Measurements from ENCODE around the gene TTC27. TPM values are rescaled to one million over a fixed set of nuclear protein-coding genes. Genes with fewer than 3 reads are reported as not detected.
"Not testable (repeated sequence)": the region's sequence is repeated elsewhere in the genome, so short reads cannot be mapped to it uniquely, and the experiment has no call there.

TTC27 gene
- polyA plus RNA-seq, 10 donors: 12.7 to 20.4 (median 16.7) TPM

GRCh38 chr2:32754676-32755075, 126.8 kb downstream of the TTC27 start:
- DNase-seq: not testable (repeated sequence)

GRCh38 chr2:32755666-32756065, 127.8 kb downstream of the TTC27 start:
- no peak for DNase-seq

- DNase-seq: no peak
Measured at GRCh38 chr2:32756074-32756727, 128.4 kb downstream of the TTC27 start.

GRCh38 chr2:32758232-32758631, 130.4 kb downstream of the TTC27 start:
- DNase-seq: no peak

GRCh38 chr2:32760628-32761027, 132.8 kb downstream of the TTC27 start:
- DNase-seq: no peak

GRCh38 chr2:32768387-32769174, 140.7 kb downstream of the TTC27 start:
- no peak for DNase-seq

GRCh38 chr2:32770360-32770759, 142.5 kb downstream of the TTC27 start:
- DNase-seq: no peak

GRCh38 chr2:32772638-32773447, 145.0 kb downstream of the TTC27 start:
- peak; percentile 48 to 74 (median 57) for DNase-seq

- DNase-seq: no peak
Measured at GRCh38 chr2:32773448-32773808, 145.6 kb downstream of the TTC27 start.

GRCh38 chr2:32775954-32776353, 148.1 kb downstream of the TTC27 start:
- DNase-seq: no peak

GRCh38 chr2:32777714-32778113, 149.9 kb downstream of the TTC27 start:
- DNase-seq: no peak

- DNase-seq: no peak
Measured at GRCh38 chr2:32780961-32781360, 153.1 kb downstream of the TTC27 start.

- DNase-seq: peak in 2 of 3 donors; percentile 49 to 54
Measured at GRCh38 chr2:32783469-32783868, 155.6 kb downstream of the TTC27 start.

- DNase-seq: peak in 1 of 3 donors; percentile 12
Measured at GRCh38 chr2:32783933-32784332, 156.1 kb downstream of the TTC27 start.

GRCh38 chr2:32787207-32787606, 159.4 kb downstream of the TTC27 start:
- DNase-seq: no peak

- no peak for DNase-seq
Measured at GRCh38 chr2:32788114-32788513, 160.3 kb downstream of the TTC27 start.

GRCh38 chr2:32792416-32792815, 164.6 kb downstream of the TTC27 start:
- DNase-seq: peak in 1 of 3 donors; percentile 14

- DNase-seq: peak in 2 of 3 donors; percentile 10 to 38
Measured at GRCh38 chr2:32798829-32799228, 171.0 kb downstream of the TTC27 start.

GRCh38 chr2:32801741-32802140, 173.9 kb downstream of the TTC27 start:
- DNase-seq: no peak

GRCh38 chr2:32802877-32803276, 175.0 kb downstream of the TTC27 start:
- DNase-seq: no peak

- no peak for DNase-seq
Measured at GRCh38 chr2:32804205-32804604, 176.4 kb downstream of the TTC27 start.

Data from muscle of back (tissue), 11 donors.